OCI-LY1 (cell line): ENCODE measurements around the gene SSH3.

Experiments
- H2AFZ ChIP-seq: fragments of 200-600 bp; sonication (generic), shearing (Covaris generic); 2 replicates; pipeline ENCODE4 v1.6.0; 2014; ENCODE audit warnings: antibody characterized with exemption, mild to moderate bottlenecking, low read length
- H3F3A ChIP-seq: fragments of 200-600 bp; sonication (generic), shearing (Covaris generic); 2 replicates; pipeline ENCODE4 v1.6.0; 2014; ENCODE audit warnings: mild to moderate bottlenecking, antibody characterized with exemption, low read length, moderate library complexity; ENCODE audit not compliant: insufficient read depth
- H3K27ac ChIP-seq: fragments of 200-600 bp; sonication (generic); 2 replicates; pipeline ENCODE4 v1.5.1; 2014; ENCODE audit warnings: low read length, mixed run types, mild to moderate bottlenecking, low read depth; ENCODE audit not compliant: poor library complexity, severe bottlenecking
- H3K27me3 ChIP-seq: fragments of 200-600 bp; sonication (generic); 2 replicates; pipeline ENCODE4 v1.6.0; 2014; ENCODE audit warnings: antibody characterized with exemption, mild to moderate bottlenecking, low read length, moderate library complexity; ENCODE audit not compliant: insufficient read depth
- H3K36me3 ChIP-seq: fragments of 200-600 bp; sonication (generic); 2 replicates; pipeline ENCODE4 v1.6.1; 2014; ENCODE audit warnings: mild to moderate bottlenecking, antibody characterized with exemption, low read length, moderate library complexity, mixed read lengths; ENCODE audit not compliant: insufficient read depth
- H3K4me1 ChIP-seq: fragments of 200-600 bp; sonication (generic); 2 replicates; pipeline ENCODE4 v1.5.1; 2014; ENCODE audit warnings: mild to moderate bottlenecking, low read length, moderate library complexity; ENCODE audit not compliant: insufficient read depth, severe bottlenecking
- H3K4me2 ChIP-seq: fragments of 200-600 bp; sonication (generic), shearing (Covaris generic); 2 replicates; pipeline ENCODE4 v1.6.1; 2014; ENCODE audit warnings: low read length
- H3K4me3 ChIP-seq: fragments of 200-600 bp; sonication (generic); 2 replicates; pipeline ENCODE4 v1.5.1; 2014; ENCODE audit warnings: low read length, low read depth, mild to moderate bottlenecking, mixed read lengths; ENCODE audit not compliant: poor library complexity, severe bottlenecking
- H3K79me2 ChIP-seq: fragments of 200-600 bp; shearing (Covaris generic); 2 replicates; pipeline ENCODE4 v1.6.1; 2016; ENCODE audit warnings: mixed run types, low read length, mixed read lengths; ENCODE audit not compliant: insufficient read depth
- H3K9ac ChIP-seq: fragments of 200-600 bp; sonication (generic), shearing (Covaris generic); 2 replicates; pipeline ENCODE4 v1.6.1; 2014; ENCODE audit warnings: mild to moderate bottlenecking, low read length, mixed read lengths
- H3K9me2 ChIP-seq: fragments of 200-600 bp; sonication (generic), shearing (Covaris generic); 2 replicates; pipeline ENCODE4 v1.6.1; 2014; ENCODE audit warnings: low read depth, mild to moderate bottlenecking, low read length, mixed read lengths
- H3K9me3 ChIP-seq: fragments of 200-600 bp; shearing (Covaris generic); 2 replicates; pipeline ENCODE4 v1.6.1; 2014; ENCODE audit warnings: low read length, mixed read lengths
- H4K20me1 ChIP-seq: fragments of 200-600 bp; sonication (generic), shearing (Covaris generic); 2 replicates; pipeline ENCODE4 v1.6.0; 2016; ENCODE audit warnings: mild to moderate bottlenecking, low read length; ENCODE audit not compliant: insufficient read depth
- CTCF ChIP-seq: fragments of 200-600 bp; sonication (generic), shearing (Covaris generic); IDR thresholded peaks from 2 replicates; pipeline ENCODE4 v1.5.1; 2017; ENCODE audit warnings: mild to moderate bottlenecking, antibody characterized with exemption, low read length, moderate library complexity, mixed read lengths
- EZH2 ChIP-seq: fragments of 200-600 bp; sonication (generic), shearing (Covaris generic); IDR thresholded peaks from 2 replicates; pipeline ENCODE4 v1.8.0; 2017; ENCODE audit warnings: borderline replicate concordance, mixed run types, mild to moderate bottlenecking, antibody characterized with exemption, low read length, moderate library complexity, mixed read lengths

The SSH3 gene

GRCh38 chr11:67322049-67322448 lies 18.7 kb downstream of the SSH3 start:
- Histone ChIP-seq H4K20me1 (no peaks in the 10 kb centered on the region), H3K9ac (no peak overlapping the region), H3K4me1 (peaks cover 12% of the 10 kb centered on the region), H3K27ac (no peak overlapping the region), H3K4me3 (no peak overlapping the region), H3K27me3 (no peaks in the 10 kb centered on the region), H2AFZ (no peak overlapping the region), H3K4me2 (no peak overlapping the region), H3F3A (no peaks in the 10 kb centered on the region), H3K79me2 (no peaks in the 10 kb centered on the region), H3K9me3 (no peaks in the 10 kb centered on the region), H3K36me3 (no peaks in the 10 kb centered on the region), H3K9me2 (no peaks in the 10 kb centered on the region)
- TF ChIP-seq CTCF (no peak), EZH2 (no peak)

GRCh38 chr11:67323526-67323925 lies 20.2 kb downstream of the SSH3 start:
- Histone ChIP-seq H3K4me2 (no peak overlapping the region), H3K4me3 (no peak overlapping the region), H4K20me1 (no peaks in the 10 kb centered on the region), H3K27me3 (no peaks in the 10 kb centered on the region), H3K9me2 (no peaks in the 10 kb centered on the region), H3K4me1 (peaks cover 4% of the 10 kb centered on the region), H3F3A (no peaks in the 10 kb centered on the region), H3K9ac (no peak overlapping the region), H3K79me2 (no peaks in the 10 kb centered on the region), H3K27ac (no peak overlapping the region), H3K36me3 (no peaks in the 10 kb centered on the region), H3K9me3 (no peaks in the 10 kb centered on the region), H2AFZ (no peak overlapping the region)
- TF ChIP-seq EZH2 = no peak
- TF ChIP-seq CTCF = no peak

GRCh38 chr11:67332081-67332691 lies 28.9 kb downstream of the SSH3 start:
- Histone ChIP-seq H3K27me3 (no peaks in the 10 kb centered on the region), H3K4me3 (no peak overlapping the region), H3K79me2 (no peaks in the 10 kb centered on the region), H3K9me3 (no peaks in the 10 kb centered on the region), H3K9ac (no peak overlapping the region), H3K9me2 (no peaks in the 10 kb centered on the region), H3K36me3 (no peaks in the 10 kb centered on the region), H2AFZ (no peak overlapping the region), H4K20me1 (no peaks in the 10 kb centered on the region), H3K4me2 (no peak overlapping the region), H3K4me1 (no peaks in the 10 kb centered on the region), H3F3A (no peaks in the 10 kb centered on the region), H3K27ac (no peak overlapping the region)
- TF ChIP-seq EZH2 = no peak
- TF ChIP-seq CTCF = no peak
